HFF-Myc (cell line): ENCODE measurements around the gene NENF.
A peak's percentile ranks its signal among the peaks of the same experiment; 100 is the strongest.
"Not testable (repeated sequence)": the region's sequence is repeated elsewhere in the genome, so short reads cannot be mapped to it uniquely, and the experiment has no call there.

Experiments
- DNase-seq: peaks from one replicate; pipeline ENCODE4 v3.0.0-alpha.2; 2011; ENCODE audit warnings: low read depth; ENCODE audit errors: extremely low read depth
- H3K4me3 ChIP-seq: replicated peaks from 2 replicates; pipeline ENCODE4 v1.5.1; 2011; ENCODE audit warnings: low read depth, mild to moderate bottlenecking, control low read depth, low read length
- CTCF ChIP-seq: IDR thresholded peaks from 2 replicates; pipeline ENCODE4 v1.5.1; 2012; ENCODE audit warnings: mild to moderate bottlenecking, low read depth, low read length, control low read depth; ENCODE audit errors: missing control alignments

Gene NENF

DNA sequence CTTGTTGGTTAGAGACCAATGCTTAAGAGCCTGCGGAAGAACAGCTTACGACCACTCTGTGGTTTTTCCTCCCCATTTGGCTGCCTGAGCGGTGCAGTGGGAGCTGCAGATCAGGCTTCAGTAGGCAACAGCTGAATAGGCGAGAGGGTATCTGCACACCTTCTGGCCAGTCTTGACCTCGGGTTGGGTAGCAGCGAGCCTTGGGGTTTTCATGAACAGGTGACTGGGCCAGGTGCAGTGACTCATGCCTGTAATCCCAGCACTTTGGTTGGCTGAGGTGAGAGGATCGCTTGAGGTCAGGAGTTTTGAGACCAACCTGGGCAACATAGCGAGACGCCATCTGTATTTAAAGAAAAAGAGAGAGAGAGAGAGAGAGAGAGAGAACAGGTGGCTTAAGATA lies 41.0 kb downstream of the NENF start:
- no peak for DNase-seq
- no peak for TF ChIP-seq CTCF
- H3K4me3 ChIP-seq, result no peak overlapping the region

DNA sequence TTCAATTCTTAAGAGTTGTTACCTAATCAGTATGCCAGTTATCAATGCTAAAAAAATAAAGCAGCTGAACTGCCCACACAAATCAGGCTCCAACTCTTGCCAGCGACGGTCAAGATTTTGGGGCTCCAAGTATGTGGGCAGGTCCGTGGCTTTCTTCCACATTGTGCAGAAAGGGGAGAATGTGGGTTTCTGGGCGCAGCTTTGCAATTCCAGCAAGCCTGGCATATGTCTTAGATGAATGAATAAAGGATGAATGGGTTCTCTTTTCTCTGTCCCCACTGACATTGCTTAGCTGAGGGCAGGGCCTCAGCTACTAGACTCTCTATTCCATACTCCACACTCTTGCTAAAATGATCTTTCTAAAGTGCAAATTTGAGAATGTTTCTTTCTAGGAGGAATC lies 42.4 kb downstream of the NENF start:
- no peak for TF ChIP-seq CTCF
- H3K4me3 ChIP-seq, result no peak overlapping the region
- no peak for DNase-seq

GRCh38 chr1:212475831-212476230 lies 43.1 kb downstream of the NENF start:
- H3K4me3 ChIP-seq, DNase-seq: not testable (repeated sequence)

GRCh38 chr1:212477014-212477679 lies 44.4 kb downstream of the NENF start:
- peak; percentile 75 for DNase-seq
- H3K4me3 ChIP-seq, result no peak overlapping the region
- TF ChIP-seq CTCF, result peak; percentile 95

- no peak for DNase-seq
Measured at GRCh38 chr1:212477680-212478466, 45.2 kb downstream of the NENF start.

DNA sequence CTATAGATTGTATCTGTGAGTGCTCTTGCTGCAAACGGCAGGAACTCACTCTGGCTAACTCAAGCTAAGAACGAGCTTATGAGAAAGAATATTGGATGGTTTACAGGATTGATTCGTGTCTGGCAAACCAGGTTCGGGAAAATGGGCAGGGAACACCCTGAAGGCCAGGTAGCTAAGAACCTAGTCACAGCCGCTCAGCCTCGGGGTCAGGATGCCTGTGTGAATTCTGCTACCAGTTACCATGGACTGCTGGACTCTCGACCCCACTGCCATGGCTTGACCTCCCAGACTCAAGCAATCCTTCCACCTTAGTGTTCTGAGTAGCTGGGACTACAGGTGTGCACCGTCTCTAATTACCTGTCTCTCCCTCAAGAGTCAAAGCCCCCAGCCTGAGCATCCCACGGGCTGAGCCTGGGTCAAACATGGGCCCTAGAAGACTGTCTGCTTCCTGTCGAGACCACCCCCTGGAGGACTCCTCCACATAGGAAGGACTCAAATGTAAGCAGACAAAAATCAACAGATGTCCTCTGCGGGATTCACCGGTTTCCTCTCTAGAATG lies 45.8 kb downstream of the NENF start:
- TF ChIP-seq CTCF, result no peak
- DNase-seq, result no peak
- no peak overlapping the region for H3K4me3 ChIP-seq

More at GRCh38 chr1:212477680-212478466, 45.2 kb downstream of the NENF start:
- no peak overlapping the region for H3K4me3 ChIP-seq
- no peak for TF ChIP-seq CTCF

DNA sequence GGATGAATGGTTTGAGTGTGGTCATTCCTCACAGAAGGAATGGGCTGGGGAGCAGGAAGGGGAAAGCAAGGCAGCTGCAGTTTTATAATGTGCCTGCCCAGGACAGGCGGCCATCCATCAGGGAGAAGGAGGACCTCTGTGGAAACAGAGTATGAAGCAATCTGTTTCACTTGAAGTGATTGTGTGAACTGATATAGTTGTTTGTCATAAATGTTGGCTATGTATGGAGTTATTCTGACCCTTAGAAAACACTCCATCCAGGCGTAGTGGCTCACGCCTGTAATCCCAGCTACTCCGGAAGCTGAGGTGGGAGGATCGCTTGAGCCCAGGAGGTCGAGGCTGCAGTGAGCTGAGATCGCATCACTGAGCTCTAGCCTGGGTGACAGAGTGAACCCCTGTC lies 46.5 kb downstream of the NENF start:
- no peak for TF ChIP-seq CTCF
- no peak overlapping the region for H3K4me3 ChIP-seq
- no peak for DNase-seq

GRCh38 chr1:212480711-212481437 lies 48.2 kb downstream of the NENF start:
- H3K4me3 ChIP-seq, DNase-seq: not testable (repeated sequence)
